IPS DF 19.7 (cell line): ENCODE measurements around the gene SOX2.

Experiments used
- DNase-seq: peaks from one replicate; pipeline ENCODE4 v3.0.0-alpha.2; 2013; ENCODE audit warnings: low read depth, low spot score

The SOX2 gene

DNA sequence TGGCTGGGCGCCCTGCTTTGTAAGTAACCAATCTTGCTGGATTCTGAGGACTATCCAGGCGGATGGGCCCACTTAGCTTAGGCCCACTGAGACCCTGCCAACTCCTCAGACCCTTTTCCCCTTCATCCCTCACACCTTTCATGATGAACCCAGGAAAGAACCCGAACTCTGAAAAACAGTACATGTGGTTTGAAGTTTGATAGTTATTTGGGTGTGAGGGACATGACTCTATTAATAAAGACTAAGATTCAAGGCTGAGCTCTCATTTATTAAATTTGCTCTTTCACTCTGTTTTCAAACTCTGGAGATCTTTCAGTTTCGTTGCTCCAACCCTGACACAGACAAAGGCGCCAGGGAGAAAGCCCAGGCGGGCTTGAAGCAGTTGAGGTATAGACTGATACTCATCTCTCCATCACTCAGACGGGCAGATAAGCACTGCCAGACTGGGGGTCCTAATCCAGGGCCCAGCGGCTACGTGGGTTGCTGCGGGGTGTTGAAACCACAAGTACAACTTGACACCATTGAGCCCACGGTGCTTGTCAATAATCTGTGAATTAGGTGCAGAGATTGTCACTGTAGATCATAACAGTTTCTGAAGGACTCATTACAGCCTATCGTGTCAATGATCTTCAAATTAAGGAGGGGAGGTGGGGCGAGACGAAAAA is 7.2 kb upstream of the SOX2 start:
- DNase-seq: no peak

DNA sequence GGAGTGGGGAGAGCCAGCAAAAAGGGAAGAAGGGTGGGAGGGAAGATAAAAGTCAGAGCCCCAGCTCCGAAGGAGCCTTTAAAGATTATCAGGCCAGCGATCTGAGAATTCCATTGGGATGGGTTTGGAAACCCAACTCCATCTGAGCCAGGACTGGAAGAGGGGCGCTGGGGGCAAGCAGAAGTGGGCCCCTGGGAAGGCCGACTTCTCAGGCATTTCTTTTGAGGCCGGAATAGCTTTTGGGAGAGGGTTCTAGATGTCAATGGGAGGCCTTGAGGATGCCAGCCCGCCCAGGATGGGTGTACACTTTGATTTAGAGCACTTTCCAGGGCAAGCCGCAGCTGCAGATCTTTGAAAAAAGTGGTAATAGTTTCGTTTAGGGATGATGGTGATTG is 6.6 kb upstream of the SOX2 start:
- no peak for DNase-seq

DNA sequence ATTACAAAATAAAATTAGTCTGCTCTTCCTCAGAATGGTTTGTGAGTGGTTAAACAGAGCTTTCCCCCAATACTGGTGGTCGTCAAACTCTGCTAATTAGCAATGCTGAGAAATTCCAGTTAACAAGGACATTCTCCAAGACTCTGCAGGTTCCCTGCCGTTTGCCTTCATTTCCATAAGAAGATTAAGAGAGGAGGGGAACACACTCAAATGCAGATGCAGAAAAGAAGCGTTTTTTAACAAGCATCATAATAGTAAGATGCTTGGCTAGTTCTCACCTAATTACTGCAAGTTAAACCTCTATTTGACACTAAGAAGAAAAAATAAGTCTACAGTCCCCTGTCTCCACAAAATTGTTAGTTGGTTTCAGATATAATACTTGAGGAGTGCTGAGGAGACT is 3.7 kb upstream of the SOX2 start:
- DNase-seq: no peak

DNA sequence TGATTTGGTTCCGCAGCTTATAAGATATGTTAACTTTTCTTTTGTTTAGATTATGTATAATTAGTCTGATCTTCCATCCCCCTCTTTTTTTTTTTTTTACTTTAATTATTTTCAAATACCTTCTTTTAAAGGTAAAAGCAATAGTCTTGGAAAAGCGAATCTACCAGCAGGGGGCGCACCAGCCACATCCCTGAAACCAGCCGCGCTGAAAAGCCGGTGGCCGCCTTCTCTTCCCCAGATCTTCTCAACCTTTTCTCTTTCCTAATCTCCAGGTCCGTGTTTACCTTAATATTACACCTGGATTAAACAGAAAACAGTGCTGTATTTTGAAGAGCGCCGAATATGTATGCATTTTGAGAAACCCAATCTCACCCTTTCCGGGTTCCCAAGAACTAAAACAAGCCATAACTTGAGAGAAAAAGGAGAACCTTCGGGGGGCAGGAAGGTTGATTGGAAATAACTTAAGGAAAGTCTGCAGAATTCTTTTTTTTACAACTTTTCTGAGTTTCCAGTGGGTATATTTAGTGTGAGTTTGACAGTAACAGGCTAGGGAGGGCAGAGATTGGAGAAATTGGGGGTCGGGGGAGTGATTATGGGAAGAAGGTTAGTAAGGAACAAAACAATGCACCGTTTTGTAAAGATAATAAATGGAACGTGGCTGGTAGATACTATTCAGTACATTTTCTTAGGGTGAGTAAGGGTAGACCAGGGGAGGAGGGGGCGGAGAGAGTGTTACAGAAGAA is 2.0 kb upstream of the SOX2 start:
- DNase-seq: no peak

DNA sequence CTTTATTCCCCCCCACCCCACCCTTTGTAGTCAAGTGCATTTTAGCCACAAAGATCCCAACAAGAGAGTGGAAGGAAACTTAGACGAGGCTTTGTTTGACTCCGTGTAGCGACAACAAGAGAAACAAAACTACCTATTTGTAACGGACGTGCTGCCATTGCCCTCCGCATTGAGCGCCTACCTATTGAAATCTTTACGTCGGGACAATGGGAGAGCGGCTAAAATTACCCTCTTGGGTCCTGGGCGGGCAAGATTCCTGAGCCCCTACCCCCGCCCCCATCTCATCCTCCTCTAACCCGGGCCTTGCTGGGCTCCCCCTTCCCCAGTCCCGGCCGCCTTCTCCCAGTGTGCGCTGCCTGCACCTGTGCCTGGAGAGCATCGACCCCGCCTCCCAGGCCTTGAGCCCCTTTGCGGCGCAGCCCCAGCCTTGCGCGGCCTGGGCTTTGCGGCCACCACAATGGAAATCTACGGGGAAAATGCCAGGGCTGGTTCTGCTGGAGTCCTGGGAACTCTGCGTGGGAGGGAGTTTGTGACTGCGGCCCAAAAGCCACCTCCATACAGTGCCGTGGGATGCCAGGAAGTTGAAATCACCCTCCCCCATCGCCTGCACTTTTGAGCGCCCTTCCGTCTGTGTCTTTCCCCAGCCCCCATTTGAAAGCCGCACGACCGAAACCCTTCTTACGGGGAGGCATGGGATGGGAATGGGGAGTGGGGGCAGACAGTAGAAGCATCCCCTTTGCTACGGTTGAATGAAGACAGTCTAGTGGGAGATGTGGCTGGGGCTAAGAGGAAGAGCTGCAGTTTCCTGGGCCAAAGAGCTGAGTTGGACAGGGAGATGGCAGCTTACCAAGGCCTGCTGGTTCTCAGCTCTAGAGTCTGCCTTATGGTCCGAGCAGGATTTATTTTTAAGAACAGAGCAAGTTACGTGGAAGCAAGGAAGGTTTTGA is 1.1 kb upstream of the SOX2 start:
- DNase-seq: no peak

DNA sequence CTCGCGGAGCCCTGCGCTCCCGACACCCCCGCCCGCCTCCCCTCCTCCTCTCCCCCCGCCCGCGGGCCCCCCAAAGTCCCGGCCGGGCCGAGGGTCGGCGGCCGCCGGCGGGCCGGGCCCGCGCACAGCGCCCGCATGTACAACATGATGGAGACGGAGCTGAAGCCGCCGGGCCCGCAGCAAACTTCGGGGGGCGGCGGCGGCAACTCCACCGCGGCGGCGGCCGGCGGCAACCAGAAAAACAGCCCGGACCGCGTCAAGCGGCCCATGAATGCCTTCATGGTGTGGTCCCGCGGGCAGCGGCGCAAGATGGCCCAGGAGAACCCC is 464 bp downstream of the SOX2 start:
- no peak for DNase-seq

DNA sequence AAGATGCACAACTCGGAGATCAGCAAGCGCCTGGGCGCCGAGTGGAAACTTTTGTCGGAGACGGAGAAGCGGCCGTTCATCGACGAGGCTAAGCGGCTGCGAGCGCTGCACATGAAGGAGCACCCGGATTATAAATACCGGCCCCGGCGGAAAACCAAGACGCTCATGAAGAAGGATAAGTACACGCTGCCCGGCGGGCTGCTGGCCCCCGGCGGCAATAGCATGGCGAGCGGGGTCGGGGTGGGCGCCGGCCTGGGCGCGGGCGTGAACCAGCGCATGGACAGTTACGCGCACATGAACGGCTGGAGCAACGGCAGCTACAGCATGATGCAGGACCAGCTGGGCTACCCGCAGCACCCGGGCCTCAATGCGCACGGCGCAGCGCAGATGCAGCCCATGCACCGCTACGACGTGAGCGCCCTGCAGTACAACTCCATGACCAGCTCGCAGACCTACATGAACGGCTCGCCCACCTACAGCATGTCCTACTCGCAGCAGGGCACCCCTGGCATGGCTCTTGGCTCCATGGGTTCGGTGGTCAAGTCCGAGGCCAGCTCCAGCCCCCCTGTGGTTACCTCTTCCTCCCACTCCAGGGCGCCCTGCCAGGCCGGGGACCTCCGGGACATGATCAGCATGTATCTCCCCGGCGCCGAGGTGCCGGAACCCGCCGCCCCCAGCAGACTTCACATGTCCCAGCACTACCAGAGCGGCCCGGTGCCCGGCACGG is 991 bp downstream of the SOX2 start:
- no peak for DNase-seq

DNA sequence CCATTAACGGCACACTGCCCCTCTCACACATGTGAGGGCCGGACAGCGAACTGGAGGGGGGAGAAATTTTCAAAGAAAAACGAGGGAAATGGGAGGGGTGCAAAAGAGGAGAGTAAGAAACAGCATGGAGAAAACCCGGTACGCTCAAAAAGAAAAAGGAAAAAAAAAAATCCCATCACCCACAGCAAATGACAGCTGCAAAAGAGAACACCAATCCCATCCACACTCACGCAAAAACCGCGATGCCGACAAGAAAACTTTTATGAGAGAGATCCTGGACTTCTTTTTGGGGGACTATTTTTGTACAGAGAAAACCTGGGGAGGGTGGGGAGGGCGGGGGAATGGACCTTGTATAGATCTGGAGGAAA is 1.5 kb downstream of the SOX2 start:
- DNase-seq: no peak

DNA sequence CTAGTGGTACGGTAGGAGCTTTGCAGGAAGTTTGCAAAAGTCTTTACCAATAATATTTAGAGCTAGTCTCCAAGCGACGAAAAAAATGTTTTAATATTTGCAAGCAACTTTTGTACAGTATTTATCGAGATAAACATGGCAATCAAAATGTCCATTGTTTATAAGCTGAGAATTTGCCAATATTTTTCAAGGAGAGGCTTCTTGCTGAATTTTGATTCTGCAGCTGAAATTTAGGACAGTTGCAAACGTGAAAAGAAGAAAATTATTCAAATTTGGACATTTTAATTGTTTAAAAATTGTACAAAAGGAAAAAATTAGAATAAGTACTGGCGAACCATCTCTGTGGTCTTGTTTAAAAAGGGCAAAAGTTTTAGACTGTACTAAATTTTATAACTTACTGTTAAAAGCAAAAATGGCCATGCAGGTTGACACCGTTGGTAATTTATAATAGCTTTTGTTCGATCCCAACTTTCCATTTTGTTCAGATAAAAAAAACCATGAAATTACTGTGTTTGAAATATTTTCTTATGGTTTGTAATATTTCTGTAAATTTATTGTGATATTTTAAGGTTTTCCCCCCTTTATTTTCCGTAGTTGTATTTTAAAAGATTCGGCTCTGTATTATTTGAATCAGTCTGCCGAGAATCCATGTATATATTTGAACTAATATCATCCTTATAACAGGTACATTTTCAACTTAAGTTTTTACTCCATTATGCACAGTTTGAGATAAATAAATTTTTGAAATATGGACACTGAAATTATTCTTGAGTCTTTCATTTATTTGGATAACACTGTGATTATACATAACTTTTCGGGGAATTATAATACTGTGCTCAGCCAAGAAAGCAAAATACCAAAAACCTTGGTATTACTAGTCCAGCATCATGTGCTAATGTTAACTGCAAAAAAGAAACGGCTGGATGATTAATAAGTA is 2.2 kb downstream of the SOX2 start:
- DNase-seq: no peak

DNA sequence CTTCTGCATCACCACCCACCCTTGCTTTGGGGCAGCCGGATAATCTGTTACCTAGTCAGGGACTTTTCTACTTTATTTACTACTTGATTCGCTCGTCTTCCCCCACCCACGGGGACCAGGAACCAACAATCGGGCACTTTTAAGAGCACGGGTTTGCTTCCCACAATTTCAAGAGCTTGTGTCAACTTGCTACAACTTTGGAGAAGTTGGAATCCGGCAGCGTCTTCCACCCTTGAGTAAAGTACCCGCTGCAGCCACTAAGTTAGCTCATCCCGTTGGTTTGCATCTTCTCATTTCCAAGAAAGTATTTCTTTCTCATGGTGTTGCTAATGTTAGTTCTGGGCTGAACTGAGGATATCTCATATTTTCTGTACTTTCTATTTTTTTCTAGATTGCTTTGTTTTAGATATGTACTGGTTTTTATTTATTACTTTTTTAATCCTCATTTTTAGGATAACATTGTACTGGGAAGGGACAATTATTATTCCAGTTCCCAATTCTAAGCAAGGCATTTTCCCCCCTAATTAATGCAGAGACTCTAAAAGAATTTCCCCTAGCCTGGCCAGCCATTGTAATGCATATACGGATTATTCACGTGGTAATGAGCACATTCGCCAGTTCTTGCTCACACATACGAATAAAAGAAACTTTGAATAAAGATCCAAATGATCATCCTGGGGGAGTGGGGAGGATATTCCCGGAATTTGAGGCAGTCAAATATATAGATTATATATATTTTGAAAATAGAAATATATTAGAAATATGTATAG is 4.0 kb downstream of the SOX2 start:
- no peak for DNase-seq

DNA sequence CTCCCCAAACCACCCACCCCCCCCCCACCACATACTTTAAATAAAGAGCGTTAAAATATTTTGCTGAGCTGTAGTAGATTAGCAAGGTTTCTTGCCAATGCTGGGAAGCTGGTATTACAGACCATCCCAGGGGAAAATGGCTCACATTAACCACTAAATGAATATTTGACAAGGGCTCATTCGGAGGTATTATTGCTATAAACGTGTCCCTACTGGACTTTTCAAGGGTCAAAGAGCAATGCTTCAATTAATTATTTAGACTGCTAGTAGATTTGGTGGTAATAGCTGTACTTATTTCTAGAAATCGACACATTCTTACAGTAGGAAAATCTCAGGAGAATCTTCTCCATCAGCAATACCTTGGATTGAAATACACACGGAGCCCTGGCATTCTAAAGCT is 5.2 kb downstream of the SOX2 start:
- DNase-seq: no peak

DNA sequence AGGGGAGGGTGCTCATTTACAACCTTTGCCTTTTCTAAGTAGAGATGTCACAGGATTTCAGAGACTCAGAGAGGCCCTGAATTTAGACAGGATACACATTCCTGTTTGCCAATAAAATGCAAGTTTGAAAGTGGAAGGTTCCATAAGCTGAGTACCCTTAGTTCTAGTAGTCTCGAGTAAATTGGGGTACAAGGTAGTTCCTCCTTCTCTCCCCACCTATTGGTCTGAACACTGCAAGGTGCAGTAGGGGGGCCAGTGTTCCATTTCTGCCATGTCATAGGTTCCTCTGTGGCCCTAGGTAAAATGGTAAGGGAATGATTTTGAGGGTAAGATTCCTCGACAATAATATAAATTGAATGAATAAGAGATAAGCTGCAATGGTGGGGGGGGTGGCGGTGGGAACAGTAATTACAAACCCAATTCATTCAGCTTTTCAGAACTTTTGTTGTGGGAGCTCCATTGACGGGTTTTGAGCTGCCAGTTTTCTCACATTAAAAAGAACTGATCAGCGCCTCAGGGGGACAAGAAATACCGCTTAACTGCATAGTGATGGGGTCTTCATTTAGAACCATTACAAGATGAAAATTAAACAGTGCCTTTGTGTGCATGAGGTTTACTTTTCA is 5.9 kb downstream of the SOX2 start:
- DNase-seq: no peak

DNA sequence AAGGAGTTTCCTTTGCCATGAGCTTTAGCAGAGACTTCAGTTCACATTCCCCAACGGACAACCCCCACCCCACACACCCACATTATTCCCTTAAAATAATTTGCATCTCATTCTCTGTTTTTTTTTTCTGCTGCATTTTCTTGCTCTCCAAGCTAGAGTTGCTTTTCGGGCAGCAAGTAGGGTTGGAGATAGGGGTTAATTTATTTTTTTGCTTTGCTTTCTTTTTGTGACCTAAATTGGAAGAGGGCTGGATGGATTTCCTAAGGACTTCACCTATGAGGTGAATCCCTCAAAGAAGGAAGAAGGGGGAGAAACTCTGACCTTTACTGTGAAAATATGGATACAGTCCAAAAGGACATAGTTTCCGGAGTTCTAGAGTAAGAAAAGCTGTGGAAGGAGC is 6.6 kb downstream of the SOX2 start:
- no peak for DNase-seq

DNA sequence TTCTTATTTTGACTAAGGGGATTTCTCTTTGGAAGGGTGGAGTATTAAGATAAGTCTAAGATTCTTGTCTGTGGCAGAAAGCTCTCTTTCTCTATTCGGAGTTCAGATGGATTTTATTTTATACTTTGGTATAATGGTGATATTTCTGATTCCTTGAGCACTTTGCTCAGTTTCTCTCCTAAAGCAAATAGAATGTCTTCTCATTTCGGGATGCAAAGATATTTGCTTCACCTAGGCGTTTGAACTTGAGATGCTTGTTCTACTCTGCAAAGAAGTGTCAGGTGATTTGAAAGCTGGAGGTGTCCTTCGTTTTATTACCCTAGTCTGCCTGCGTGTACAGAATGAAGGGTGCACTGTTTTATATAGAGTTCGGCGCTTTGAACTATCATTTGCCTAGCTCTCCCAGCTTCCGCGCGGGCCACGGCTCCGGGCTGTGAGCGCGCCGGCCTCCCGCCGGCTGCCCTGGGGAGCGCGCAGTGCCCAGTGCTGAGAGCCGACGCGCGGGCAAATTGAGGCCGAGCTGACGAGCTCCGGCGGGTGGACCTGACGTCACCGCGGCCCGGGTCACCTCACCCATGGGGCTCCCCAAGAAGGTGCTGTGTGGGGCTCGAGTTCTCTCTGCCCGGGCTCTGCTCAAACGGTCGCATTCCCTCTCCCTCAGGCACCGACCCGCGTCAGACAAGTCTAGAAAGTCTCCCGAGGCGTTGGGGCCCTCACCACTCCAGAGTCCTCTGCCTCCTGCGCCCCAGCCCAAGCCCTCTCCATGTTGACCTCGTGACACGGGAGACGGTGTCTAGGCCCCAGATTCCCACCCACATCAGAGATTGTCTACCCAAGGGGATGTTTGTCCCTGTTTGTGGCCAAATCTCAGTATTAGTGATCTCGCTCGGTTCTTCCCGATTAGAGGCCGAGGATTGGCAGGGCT is 7.5 kb downstream of the SOX2 start:
- DNase-seq: no peak

DNA sequence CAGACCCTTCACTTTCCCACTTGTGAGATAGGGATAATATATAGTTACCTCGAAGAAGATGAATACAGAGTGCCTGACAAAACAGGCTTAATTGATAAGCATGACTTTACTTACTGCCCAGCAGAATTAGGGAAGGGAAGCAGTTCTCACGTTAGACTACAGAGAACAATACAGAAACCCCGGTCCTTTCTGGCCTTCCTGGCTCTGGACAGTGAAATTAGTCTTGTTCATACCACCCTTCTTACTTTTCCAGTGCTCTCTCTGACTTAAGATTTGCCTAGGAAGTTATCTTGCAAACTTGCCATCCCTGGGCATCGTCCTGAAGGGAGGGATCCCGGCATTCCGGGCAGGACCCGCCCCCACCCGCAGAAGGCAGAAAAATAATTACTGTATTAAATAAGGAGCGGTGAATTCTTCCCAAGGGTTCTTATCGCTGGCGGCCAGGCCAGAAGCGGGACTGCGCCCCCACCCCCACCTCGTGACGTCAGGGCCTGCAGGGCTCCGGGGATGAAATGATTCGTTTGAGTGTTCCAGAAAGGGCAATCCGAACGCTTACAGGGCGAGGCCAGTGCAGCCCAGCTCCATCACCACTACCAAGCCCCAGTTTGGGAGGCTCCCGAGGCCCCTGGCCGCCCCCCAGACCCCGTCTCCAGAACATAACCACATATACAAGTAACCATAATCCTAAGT is 8.4 kb downstream of the SOX2 start:
- DNase-seq: no peak

DNA sequence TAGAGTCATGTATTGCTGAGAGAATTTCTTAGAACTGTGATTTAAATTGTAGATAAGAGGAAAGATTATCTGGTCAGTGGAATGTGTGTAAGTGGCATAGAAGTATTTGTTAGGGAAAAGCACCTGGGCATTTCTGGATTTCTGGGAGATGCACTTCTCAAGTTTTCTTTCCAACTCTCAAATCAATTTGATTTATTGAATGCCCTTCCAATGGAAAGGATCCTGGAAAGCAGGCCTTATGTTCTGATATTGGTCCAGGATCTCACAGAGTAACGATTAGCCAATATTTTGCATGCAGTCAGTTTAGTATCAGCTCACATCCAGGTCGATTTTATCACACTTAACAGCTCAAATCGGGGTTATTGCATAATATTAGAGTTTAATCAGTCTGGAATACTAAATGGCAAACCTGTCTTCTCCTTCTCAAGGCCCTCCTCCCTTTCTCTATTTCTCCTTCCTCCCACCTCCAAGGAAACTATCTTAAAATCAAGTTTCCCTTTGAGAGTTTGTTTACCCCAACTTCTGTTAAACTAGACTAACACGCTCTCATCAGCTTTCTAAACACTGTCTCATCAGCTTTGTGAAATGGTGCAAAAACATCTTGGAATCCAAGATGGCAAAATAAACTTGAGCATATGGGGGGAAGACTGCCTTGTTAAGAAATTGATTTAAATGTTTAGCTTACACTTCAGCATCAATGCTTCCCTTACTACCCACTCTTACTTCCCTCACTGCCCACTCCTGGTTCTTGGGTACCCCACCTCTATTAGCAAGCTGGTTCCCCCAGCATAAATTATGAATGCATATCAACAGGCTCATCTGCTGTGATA is 9.5 kb downstream of the SOX2 start:
- DNase-seq: no peak

DNA sequence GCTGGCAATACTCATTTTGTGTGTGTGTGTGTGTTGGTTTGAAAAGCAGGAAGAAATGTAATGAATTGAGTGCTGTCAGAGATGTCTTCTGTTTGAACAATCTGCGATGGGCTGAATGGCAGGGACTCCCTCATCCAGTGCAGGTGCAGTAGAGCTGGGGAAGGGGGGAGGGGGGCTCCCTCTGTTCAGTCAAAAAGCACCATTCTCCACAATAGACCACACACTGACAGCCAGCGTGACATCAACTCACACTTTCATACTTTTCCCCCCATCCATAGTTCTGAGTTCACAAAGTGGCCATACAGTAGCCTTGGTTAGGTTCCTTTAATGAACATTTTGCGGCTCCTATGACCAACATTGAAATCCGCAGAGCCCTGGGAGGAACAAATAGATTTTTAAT is 10.4 kb downstream of the SOX2 start:
- no peak for DNase-seq
